Activated T-cell treated with anti-CD3 and anti-CD28 coated beads, Interleukin-2, amount 50 U/mL, for 72 hours (primary cell): ENCODE data around the gene TBX15. TPM values are rescaled to one million over a fixed set of nuclear protein-coding genes. Genes with fewer than 3 reads are reported as not detected.

Experiments used
- ATAC-seq, 2 donors: fragments of 150-1000 bp; cut with Tn5 transposase; replicated peaks in 1 of 2; 2 replicates each; pipeline ENCODE4 v1.10.0; 2021; ENCODE audit warnings: moderate library complexity in 2 of 2, mild to moderate bottlenecking in 1 of 2
- DNase-seq, 2 donors: peaks; one replicate each; pipeline ENCODE4 v3.0.0; 2021 to 2022; ENCODE audit warnings: mixed read lengths in 1 of 2
- H3K27ac Mint-ChIP-seq: one replicate; pipeline ENCODE4 v1.8.0; 2022; ENCODE audit warnings: mild to moderate bottlenecking, moderate library complexity, mixed read lengths
- H3K27me3 Mint-ChIP-seq: one replicate; pipeline ENCODE4 v1.8.0; 2022; ENCODE audit warnings: low read depth, mixed read lengths
- H3K36me3 Mint-ChIP-seq, 2 donors: one replicate each; pipeline ENCODE4 v1.8.0; 2022; ENCODE audit warnings: mixed read lengths in 2 of 2, mild to moderate bottlenecking in 1 of 2; ENCODE audit not compliant: insufficient read depth in 2 of 2
- H3K4me1 Mint-ChIP-seq: one replicate; pipeline ENCODE4 v1.8.0; 2022; ENCODE audit warnings: low read depth, mixed read lengths
- H3K4me3 Mint-ChIP-seq, 2 donors: one replicate each; pipeline ENCODE4 v1.8.0; 2022; ENCODE audit warnings: mild to moderate bottlenecking in 2 of 2, mixed read lengths in 2 of 2, moderate library complexity in 2 of 2
- H3K9me3 Mint-ChIP-seq, 2 donors: one replicate each; pipeline ENCODE4 v1.8.0; 2022; ENCODE audit warnings: mixed read lengths in 2 of 2
- total RNA-seq, 2 donors: library from RNA; stranded (reverse); gene quantifications; one replicate each; pipeline ENCODE4 v1.2.3, GENCODE V29; 2022

The TBX15 gene
- total RNA-seq, 2 donors from 2014 or later: 0.07 to 0.10 TPM

GRCh38 chr1:119007670-119008482 is 19.7 kb upstream of the TBX15 start:
- Mint-ChIP-seq H3K27me3 (peaks cover 74% of the 10 kb centered on the region), H3K27ac (peak overlapping the region; percentile 85), H3K9me3 (peaks cover 3 to 6% of the 10 kb centered on the region in 2 donors), H3K4me3 (peak overlapping the region; percentile 55 to 84), H3K4me1 (peaks cover 12% of the 10 kb centered on the region), H3K36me3 (peaks cover 4 to 14% of the 10 kb centered on the region in 2 donors)
- peak; percentile 11 to 20 for ATAC-seq
- DNase-seq: no peak

- Mint-ChIP-seq H3K27ac (no peak overlapping the region), H3K4me3 (no peak overlapping the region), H3K9me3 (peaks cover 0 to 5% of the 10 kb centered on the region in 2 donors), H3K36me3 (peaks cover 4 to 13% of the 10 kb centered on the region in 2 donors), H3K4me1 (peaks cover 13% of the 10 kb centered on the region), H3K27me3 (peaks cover 73% of the 10 kb centered on the region)
- no peak for ATAC-seq
- DNase-seq: no peak
Measured at GRCh38 chr1:119007339-119007669, 19.2 kb upstream of the TBX15 start.

- H3K27me3 Mint-ChIP-seq: peaks cover 78% of the 10 kb centered on the region
- no peak overlapping the region for H3K27ac Mint-ChIP-seq
- peaks cover 0 to 4% of the 10 kb centered on the region in 2 donors for H3K9me3 Mint-ChIP-seq
Measured at GRCh38 chr1:119006406-119007279, 18.5 kb upstream of the TBX15 start.

GRCh38 chr1:119005724-119006405 is 17.7 kb upstream of the TBX15 start:
- H3K4me1 Mint-ChIP-seq: peaks cover 21% of the 10 kb centered on the region
- peaks cover 0 to 4% of the 10 kb centered on the region in 2 donors for H3K9me3 Mint-ChIP-seq
- peaks cover 4 to 8% of the 10 kb centered on the region in 2 donors for H3K36me3 Mint-ChIP-seq
- H3K27me3 Mint-ChIP-seq: peaks cover 78% of the 10 kb centered on the region
- no peak for DNase-seq
- H3K27ac Mint-ChIP-seq: no peak overlapping the region
- H3K4me3 Mint-ChIP-seq: peak overlapping the region; percentile 25 to 50
- no peak for ATAC-seq

More at GRCh38 chr1:119006406-119007279, 18.5 kb upstream of the TBX15 start:
- H3K36me3 Mint-ChIP-seq: peaks cover 4 to 8% of the 10 kb centered on the region in 2 donors
- DNase-seq (no peak), ATAC-seq (no peak)
- peaks cover 19% of the 10 kb centered on the region for H3K4me1 Mint-ChIP-seq
- peak overlapping the region; percentile 25 to 50 for H3K4me3 Mint-ChIP-seq

- peaks cover 31% of the 10 kb centered on the region for H3K4me1 Mint-ChIP-seq
- no peak overlapping the region for H3K27ac Mint-ChIP-seq
- peaks cover 4 to 10% of the 10 kb centered on the region in 2 donors for H3K36me3 Mint-ChIP-seq
- DNase-seq (no peak), ATAC-seq (no peak)
- peaks cover 77% of the 10 kb centered on the region for H3K27me3 Mint-ChIP-seq
- H3K9me3 Mint-ChIP-seq: peaks cover 0 to 4% of the 10 kb centered on the region in 2 donors
- no peak overlapping the region for H3K4me3 Mint-ChIP-seq
Measured at GRCh38 chr1:119004781-119005180, 16.6 kb upstream of the TBX15 start.

- DNase-seq: no peak
Measured at GRCh38 chr1:119004129-119004527, 16.0 kb upstream of the TBX15 start.

GRCh38 chr1:119003413-119004128 is 15.4 kb upstream of the TBX15 start:
- ATAC-seq (no peak), DNase-seq (no peak)
- Mint-ChIP-seq H3K4me3 (no peak overlapping the region), H3K9me3 (peaks cover 0 to 4% of the 10 kb centered on the region in 2 donors), H3K36me3 (peaks cover 2 to 8% of the 10 kb centered on the region in 2 donors), H3K4me1 (peaks cover 28% of the 10 kb centered on the region), H3K27ac (no peak overlapping the region), H3K27me3 (peaks cover 77% of the 10 kb centered on the region)

More at GRCh38 chr1:119004129-119004527, 16.0 kb upstream of the TBX15 start:
- H3K36me3 Mint-ChIP-seq: peaks cover 4 to 10% of the 10 kb centered on the region in 2 donors
- no peak overlapping the region for H3K27ac Mint-ChIP-seq
- ATAC-seq: no peak
- H3K9me3 Mint-ChIP-seq: peaks cover 0 to 4% of the 10 kb centered on the region in 2 donors
- H3K4me3 Mint-ChIP-seq: no peak overlapping the region
- H3K27me3 Mint-ChIP-seq: peaks cover 77% of the 10 kb centered on the region
- H3K4me1 Mint-ChIP-seq: peaks cover 31% of the 10 kb centered on the region

GRCh38 chr1:119002028-119002686 is 14.0 kb upstream of the TBX15 start:
- Mint-ChIP-seq H3K4me1 (peaks cover 25% of the 10 kb centered on the region), H3K36me3 (peaks cover 2 to 6% of the 10 kb centered on the region in 2 donors), H3K27ac (no peak overlapping the region), H3K4me3 (peak overlapping the region; percentile 60 to 65), H3K9me3 (peaks cover 0 to 4% of the 10 kb centered on the region in 2 donors), H3K27me3 (peaks cover 80% of the 10 kb centered on the region)
- peak in 1 of 2 donors; percentile 48 for ATAC-seq
- DNase-seq: no peak

GRCh38 chr1:119001181-119002027 is 13.3 kb upstream of the TBX15 start:
- Mint-ChIP-seq H3K27me3 (peaks cover 82% of the 10 kb centered on the region), H3K27ac (no peak overlapping the region), H3K36me3 (peaks cover 2 to 6% of the 10 kb centered on the region in 2 donors), H3K9me3 (peaks cover 0 to 4% of the 10 kb centered on the region in 2 donors), H3K4me3 (peak overlapping the region; percentile 60 to 65), H3K4me1 (peaks cover 23% of the 10 kb centered on the region)
- no peak for DNase-seq
- no peak for ATAC-seq

GRCh38 chr1:119000371-119001180 is 12.4 kb upstream of the TBX15 start:
- Mint-ChIP-seq H3K27ac (no peak overlapping the region), H3K4me1 (peaks cover 24% of the 10 kb centered on the region), H3K27me3 (peaks cover 81% of the 10 kb centered on the region), H3K36me3 (peaks cover 2 to 3% of the 10 kb centered on the region in 2 donors), H3K9me3 (peaks cover 0 to under 1% of the 10 kb centered on the region in 2 donors), H3K4me3 (peak overlapping the region; percentile 44 to 57)
- ATAC-seq (no peak), DNase-seq (peak in 1 of 2 donors; percentile 40)
